Stimulated activated CD8-positive, alpha-beta memory T cell treated with anti-CD3 and anti-CD28 coated beads, Interleukin-7, amount 100 ng/mL, for 24 hours (primary cell): ENCODE data around the gene FUCA1.
A peak's percentile ranks its signal among the peaks of the same experiment; 100 is the strongest.
"Not testable (repeated sequence)": the region's sequence is repeated elsewhere in the genome, so short reads cannot be mapped to it uniquely, and the experiment has no call there.

Experiments
- DNase-seq: peaks from one replicate; pipeline ENCODE4 v3.0.0-alpha.2; 2020; ENCODE audit warnings: low read depth

FUCA1 gene

GRCh38 chr1:23867895-23868556, at the start of gene FUCA1:
Gene FUCA1, minus strand, starts transcription at chr1:23868290. Its CDS starts 4 bp downstream, at chr1:23868286.
- peak; percentile 82 for DNase-seq

GRCh38 chr1:23916209-23917131, 48.4 kb upstream of the FUCA1 start:
- DNase-seq: no peak

GRCh38 chr1:23915466-23915865, 47.4 kb upstream of the FUCA1 start:
- no peak for DNase-seq

GRCh38 chr1:23914921-23915320, 46.8 kb upstream of the FUCA1 start:
- DNase-seq: no peak

GRCh38 chr1:23913212-23913880, 45.3 kb upstream of the FUCA1 start, which contains the start of gene CNR2:
Gene CNR2, minus strand, starts transcription at chr1:23913362. Its CDS starts 37,745 bp downstream, at chr1:23875617.
- no peak for DNase-seq

- no peak for DNase-seq
Observed at GRCh38 chr1:23911921-23912320, 43.8 kb upstream of the FUCA1 start.

GRCh38 chr1:23910553-23911246, 42.6 kb upstream of the FUCA1 start:
- no peak for DNase-seq

GRCh38 chr1:23910144-23910543, 42.1 kb upstream of the FUCA1 start:
- DNase-seq: no peak

GRCh38 chr1:23909412-23909811, 41.3 kb upstream of the FUCA1 start:
- DNase-seq: no peak

- DNase-seq: no peak
Observed at GRCh38 chr1:23908453-23909341, 40.6 kb upstream of the FUCA1 start.

GRCh38 chr1:23906731-23907130, 38.6 kb upstream of the FUCA1 start:
- no peak for DNase-seq

- DNase-seq: no peak
Observed at GRCh38 chr1:23905461-23906025, 37.5 kb upstream of the FUCA1 start.

- no peak for DNase-seq
Observed at GRCh38 chr1:23904748-23905357, 36.8 kb upstream of the FUCA1 start.

GRCh38 chr1:23903754-23904153, 35.7 kb upstream of the FUCA1 start:
- DNase-seq: no peak

GRCh38 chr1:23902321-23903278, 34.5 kb upstream of the FUCA1 start:
- DNase-seq: no peak

GRCh38 chr1:23900017-23900416, 31.9 kb upstream of the FUCA1 start:
- not testable (repeated sequence) for DNase-seq

GRCh38 chr1:23899070-23899469, 31.0 kb upstream of the FUCA1 start:
- no peak for DNase-seq

- DNase-seq: no peak
Observed at GRCh38 chr1:23897083-23897482, 29.0 kb upstream of the FUCA1 start.

GRCh38 chr1:23896491-23896890, 28.4 kb upstream of the FUCA1 start:
- DNase-seq: no peak
